Body of pancreas (tissue), 4 donors: ENCODE data around the gene NT5M.

Source experiments
- CTCF ChIP-seq, 7 experiments: fragments of 450-650 bp in 4 of 7; fragments of 200-600 bp in 3 of 7; sonication (generic) in 3 of 7; IDR thresholded peaks; one replicate each; pipeline ENCODE4 v1.5.1; 2016 to 2019; ENCODE audit warnings: antibody characterized with exemption in 7 of 7
- POLR2A ChIP-seq, 3 donors: fragments of 450-650 bp; IDR thresholded peaks; one replicate each; pipeline ENCODE4 v1.6.1; 2016; ENCODE audit warnings: antibody characterized with exemption in 3 of 3, mild to moderate bottlenecking in 2 of 3

GRCh38 chr17:17325816-17326215, 22.6 kb downstream of the NT5M start:
- TF ChIP-seq CTCF (IDR thresholded peaks at IDR 0.05) (no peak), POLR2A (IDR thresholded peaks at IDR 0.05) (no peak)
